GM18511 (cell line): ENCODE results near the gene WFDC9.
"Not testable (repeated sequence)": the region's sequence is repeated elsewhere in the genome, so short reads cannot be mapped to it uniquely, and the experiment has no call there.

Experiments
- ATAC-seq: cut with Tn5 transposase; IDR thresholded peaks from one replicate; pipeline ENCODE4 v1.9.1; 2021; ENCODE audit warnings: mild to moderate bottlenecking, moderate library complexity; ENCODE audit not compliant: unreplicated experiment

Gene WFDC9

DNA sequence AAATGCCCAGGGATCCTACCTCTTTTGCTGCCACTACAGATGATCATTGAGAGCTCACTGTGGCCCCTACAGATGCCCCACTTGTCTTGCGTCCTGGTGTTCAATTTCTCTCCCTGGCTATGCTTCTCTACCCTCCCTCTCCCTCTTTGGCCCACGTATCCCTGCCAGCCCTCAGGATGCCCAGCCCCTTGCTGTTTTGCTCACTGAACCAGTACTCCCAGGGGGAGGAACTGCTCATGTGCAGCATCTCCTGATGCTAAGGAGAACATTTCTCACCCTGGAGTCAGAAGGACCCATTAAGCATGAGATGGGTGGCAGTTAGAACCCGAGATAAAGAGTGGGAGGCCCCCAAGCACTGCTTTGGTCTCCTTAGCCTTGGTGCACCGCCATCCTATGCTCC is at the start of gene WFDC9:
TSS of gene WFDC9 (minus strand) at position 101 of the 400 bp plus-strand sequence. CDS start 21,103 bp downstream, outside the sequence.
- ATAC-seq, result no peak

DNA sequence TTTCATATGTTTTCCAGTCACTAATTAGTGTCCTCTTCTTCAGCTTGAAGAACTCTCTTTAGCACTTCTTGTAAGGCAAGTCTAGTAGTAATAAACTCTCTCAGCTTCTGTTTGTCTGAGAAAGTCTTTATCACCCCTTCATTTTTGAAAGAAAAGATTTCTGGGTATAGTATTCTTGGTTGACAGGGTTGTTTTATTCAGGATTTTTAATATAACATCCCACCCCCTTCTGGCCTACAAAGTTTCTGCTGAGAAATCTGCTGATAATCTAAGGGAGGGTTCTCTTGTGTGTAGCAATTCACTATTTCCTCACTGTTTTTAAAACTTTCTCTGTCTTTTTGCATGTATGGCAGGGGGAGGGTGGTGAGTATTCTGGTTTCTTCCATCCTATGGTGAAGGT is 48.6 kb upstream of the WFDC9 start:
- ATAC-seq, result no peak

DNA sequence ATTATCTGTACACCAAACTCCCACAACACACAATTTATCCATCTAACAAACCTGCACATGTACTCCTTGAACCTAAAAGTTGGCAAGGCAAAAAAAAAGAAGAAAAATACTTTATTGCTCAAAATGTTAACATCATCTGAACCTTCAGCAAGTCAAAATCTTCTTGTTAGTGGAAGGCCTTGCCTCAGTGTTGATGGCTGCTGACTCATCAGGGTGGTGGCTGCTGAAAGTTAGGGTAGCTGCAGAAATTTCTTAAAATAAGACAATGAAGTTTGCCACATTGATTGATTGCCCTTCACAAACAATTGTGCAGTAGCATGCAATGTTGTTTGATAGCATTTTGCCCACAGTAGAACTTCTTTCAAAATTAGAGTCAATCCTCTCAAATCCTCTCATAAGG is 41.7 kb upstream of the WFDC9 start:
- ATAC-seq, result no peak

DNA sequence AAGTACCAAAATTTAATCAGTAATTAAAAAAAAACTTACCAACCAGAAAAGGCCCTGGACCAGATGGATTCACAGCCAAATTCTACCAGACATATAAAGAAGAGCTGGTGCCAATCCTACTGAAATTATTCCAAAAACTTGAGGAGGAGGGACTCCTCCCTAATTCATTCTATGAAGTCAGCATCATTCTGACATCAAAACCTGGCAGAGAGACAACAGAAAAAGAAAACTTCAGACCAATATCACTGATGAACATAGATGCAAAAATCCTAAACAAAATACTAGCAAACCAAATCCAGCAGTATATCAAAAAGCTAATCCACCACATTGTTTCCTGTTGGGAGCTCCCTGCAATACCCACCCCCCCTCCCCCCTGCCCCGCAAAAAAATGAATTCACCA is 39.1 kb upstream of the WFDC9 start, which contains the start of gene WFDC11:
TSS of gene WFDC11 (minus strand) at position 101 of the 400 bp plus-strand sequence. CDS start 19,639 bp downstream, outside the sequence.
- ATAC-seq, result no peak

DNA sequence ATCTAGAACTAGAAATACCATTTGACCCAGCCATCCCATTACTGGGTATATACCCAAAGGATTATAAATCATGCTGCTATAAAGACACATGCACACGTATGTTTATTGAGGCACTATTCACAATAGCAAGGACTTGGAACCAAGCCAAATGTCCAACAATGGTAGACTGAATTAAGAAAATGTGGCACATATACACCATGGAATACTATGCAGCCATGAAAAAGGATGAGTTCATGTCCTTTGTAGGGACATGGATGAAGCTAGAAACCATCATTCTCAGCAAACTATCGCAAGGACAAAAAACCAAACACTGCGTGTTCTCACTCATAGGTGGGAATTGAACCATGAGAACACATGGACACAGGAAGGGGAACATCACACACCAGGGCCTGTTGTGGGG is 26.0 kb upstream of the WFDC9 start:
- ATAC-seq, result not testable (repeated sequence)

DNA sequence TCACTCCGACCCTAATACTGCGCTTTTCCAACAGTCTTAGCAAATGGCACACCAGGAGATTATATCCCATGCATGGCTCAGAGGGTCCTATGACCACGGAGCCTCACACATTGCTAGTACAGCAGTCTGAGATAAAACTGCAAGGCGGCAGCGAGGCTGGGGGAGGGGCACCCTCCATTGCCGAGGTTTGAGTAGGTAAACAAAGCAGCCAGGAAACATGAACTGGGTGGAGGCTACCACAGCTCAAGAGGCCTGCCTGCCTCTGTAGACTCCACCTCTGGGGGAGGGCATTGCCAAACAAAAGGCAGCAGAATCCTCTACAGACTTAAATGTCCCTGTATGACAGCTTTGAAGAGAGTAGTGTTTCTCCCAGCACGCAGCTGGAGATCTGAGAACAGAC is 20.6 kb upstream of the WFDC9 start:
- ATAC-seq, result not testable (repeated sequence)

DNA sequence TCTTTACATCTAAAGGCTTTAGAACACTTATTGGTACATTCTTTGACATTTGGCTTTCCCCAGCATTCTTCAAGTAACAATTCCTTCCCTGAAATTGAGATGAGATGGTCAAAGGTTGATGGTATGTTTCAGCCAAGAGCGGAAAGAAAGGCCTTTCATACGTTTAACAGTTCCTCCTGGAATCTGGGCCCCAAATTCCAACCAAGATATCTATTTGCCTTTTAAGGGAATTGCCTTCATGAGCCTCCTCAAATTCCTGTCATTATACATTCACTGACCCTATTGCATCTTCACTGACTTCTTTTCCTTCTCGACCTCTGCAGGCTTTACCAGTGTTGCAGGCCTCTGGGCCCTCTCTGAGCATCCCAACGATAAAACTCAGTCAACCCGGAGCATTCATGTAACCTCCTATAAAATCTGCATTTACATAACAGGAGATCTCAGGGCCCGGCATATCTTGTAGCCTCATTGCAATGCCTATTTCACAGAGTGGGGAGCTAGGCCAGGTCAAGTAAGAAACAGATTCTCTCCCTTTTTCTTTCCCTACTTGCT is 18.3 kb upstream of the WFDC9 start:
- ATAC-seq, result no peak

DNA sequence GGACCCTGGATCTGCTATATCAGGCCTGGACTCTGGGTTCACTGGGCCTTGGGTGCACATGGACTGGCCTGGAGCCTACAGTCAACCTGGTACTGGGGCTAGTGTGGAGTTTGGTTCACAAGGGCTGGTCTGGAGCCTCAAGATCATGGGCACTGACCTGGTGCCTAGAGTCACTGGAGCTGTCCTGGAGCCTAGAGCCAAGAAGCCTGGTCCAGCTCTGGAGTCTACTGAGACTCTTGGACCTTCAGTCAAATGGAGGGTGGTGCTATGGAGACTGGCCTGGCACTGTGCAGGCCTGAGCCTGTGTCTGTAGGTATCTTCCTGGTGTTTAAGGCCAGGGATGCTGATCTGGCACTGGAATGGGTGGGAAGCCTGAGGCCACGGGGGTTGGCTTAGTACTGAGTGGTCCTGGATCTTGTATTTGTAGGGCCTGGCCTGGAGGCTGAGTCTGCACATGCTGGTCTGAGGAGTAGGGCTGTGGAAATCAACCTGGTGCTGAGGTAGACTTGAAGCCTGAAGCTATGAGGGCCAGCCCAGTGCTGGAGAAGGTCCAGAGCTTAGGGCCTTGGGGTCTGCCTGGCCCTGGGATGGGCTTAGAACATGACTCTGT is 16.5 kb upstream of the WFDC9 start:
- ATAC-seq, result no peak

DNA sequence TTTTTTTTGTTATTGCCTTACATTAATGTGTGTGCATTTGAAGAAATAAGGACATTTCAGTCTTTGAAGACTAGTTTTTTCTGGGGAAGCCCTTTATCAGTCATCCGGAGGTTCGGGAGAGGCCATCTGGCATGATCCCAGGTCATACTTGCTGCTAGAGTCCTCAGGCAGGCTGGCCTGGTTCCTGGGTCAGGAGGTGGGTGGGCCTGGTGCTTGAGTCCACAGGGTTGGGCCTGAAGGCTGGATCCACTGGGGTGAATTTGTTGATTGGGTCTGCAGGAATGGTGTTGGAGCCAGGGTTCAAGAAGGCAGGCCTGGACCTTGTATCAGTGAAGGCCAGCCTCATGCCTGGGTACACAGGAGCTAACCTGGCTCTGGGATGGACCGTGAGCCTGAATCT is 15.8 kb upstream of the WFDC9 start:
- ATAC-seq, result no peak

DNA sequence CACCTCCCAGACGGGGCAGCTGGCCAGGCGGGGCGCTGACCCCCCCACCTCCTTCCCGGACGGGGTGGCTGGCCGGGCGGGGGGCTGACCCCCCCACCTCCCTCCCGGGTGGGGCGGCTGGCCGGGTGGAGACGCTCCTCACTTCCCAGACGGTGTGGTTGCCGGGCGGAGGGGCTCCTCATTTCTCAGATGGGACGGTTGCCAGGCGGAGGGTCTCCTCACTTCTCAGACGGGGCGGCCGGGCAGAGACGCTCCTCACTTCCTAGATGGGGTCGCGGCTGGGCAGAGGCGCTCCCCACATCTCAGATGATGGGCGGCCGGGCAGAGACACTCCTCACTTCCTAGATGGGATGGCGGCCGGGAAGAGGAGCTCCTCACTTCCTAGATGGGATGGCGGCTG is 14.8 kb upstream of the WFDC9 start:
- not testable (repeated sequence) for ATAC-seq

DNA sequence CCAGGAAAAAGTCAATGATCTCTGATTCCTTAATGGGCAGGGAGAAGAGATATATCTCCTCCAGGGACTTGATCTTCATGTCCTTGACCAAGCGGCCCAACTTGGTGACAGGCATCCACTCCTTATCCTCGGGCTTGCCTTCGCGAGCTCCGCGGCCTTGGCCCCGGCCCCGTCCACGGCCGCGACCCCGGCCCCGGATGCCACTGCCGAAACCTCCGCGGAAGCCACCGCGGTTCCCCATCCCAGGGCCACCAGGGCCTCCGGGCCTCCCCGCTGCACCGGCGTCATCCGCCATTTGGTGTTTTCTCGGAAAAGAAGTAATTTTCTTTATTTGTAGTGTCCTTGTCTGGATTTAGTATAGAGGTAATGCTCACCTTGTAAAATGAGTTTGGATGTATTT is 10.0 kb upstream of the WFDC9 start:
- not testable (repeated sequence) for ATAC-seq

DNA sequence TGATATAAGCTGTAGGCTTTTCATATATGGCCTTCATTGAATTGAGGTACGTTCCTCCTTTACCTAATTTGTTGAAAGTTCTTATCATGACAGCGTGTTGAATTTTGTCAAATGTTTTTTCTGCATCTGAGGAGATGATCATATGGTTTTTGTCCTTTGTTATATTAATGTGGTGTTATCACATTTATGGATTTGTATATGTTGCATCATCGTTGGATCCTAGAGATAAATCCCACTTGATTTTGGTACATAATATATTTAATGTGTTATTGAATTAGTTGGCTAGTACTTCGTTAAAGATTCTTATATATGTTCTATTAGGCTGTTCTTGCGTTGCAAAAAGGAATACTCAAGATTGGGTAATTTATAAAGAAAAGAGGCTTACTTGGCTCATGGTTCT is 8.6 kb upstream of the WFDC9 start:
- ATAC-seq, result no peak

DNA sequence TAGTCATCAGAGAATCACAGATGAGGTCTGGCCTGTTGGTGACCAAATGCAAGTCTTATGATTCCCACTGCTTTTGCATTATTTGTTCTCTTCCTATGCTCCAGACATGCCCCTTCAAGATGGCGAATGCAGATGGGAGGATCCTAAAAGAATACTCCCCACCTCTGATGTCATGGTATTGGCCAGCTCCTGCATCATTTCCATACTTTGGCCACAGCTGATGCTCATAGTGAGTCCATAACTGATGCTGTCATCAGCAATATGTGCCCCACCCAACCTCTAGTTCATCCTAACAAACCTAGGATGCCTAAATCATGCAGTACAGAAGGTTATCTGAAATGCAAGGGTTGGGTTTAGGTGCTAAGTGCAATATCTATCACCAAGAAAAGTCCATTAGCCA is 5.4 kb upstream of the WFDC9 start:
- no peak for ATAC-seq

DNA sequence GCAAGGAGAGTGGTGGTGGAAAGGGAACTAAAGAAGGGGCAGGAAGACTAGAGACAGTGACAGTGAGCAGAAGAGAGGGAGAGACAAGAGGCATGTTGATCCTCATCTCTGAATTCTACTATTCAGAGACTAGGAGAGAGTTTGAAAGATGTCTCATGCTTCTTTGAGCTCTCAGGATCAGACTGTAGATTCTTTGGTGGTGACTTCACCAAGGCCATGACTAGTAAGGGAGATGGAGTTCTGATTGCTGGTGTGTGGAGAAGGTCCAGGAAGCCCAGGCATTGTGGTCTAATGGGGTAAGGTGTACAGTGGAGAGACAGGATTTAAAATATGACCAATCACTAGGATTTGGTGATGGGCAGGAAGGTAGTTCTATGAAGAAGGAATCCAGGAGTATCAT is 713 bp downstream of the WFDC9 start:
- ATAC-seq, result no peak

DNA sequence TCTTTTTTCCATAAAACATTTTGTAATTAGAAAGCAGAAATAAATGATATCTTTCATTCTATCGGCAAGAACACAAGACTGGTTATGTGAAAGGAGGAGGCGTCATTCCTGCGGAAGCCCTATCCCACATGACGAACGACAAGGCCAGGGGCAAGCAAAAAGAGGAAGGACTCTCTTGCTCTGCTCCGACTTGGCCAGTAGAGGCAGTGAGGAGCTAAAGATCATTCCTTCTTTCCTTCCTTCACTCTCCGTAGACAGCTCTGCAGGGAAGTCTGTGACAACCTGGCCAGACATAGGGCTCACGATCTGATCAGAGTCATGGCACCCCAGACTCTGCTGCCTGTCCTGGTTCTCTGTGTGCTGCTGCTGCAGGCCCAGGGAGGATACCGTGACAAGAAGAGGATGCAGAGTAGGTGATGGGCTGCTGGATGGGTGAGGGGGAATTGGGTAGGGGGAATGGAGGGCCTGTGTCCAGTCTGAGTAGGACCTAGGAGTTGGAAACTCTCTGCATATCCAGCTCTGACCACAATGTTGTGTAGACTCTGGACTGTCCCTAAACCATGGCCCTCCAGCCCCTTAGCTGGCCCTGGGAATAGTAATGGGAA is 1.5 kb downstream of the WFDC9 start, which contains the start of gene WFDC10A:
TSS of gene WFDC10A (plus strand) at position 244 of the 605 bp plus-strand sequence. CDS start at position 319, 75 bp downstream.
- ATAC-seq, result no peak

DNA sequence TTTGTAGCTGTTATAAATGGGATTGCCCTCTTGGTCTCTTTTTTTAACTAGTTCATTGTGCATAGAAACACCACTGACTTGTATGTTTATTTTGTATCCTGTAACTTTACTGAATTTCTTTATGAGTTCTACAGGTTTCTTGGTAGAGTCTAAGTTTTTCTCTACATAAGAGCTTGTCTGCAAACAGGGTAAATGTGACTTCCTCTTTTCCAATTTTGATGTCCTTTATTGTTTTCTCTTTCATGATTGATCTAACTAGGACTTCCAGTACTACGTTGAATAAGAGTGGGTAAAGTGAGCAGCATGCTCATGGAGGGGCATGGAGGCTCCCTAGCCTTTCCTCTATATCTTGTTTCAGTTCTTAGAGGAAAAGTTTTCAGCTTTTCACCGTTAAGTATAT is 4.5 kb downstream of the WFDC9 start:
- no peak for ATAC-seq

DNA sequence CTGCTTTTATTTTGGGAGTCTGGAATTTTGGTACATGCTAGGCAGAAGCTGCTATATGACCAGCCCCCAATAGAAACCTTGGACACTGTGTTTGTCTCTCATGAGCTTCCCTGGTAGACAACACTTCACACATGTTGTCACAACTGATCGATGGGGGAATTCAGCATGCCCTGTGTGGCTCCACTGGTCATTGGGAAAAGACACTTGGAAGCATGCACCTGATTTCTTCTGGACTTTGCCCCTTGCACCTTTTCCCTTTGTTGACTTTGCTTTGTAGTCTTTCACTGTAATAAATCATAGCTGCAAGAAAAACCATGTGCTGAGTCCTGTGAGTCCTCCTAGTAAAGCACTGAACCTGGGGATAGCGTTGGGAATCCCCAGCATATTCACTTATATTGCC is 9.5 kb downstream of the WFDC9 start:
- ATAC-seq, result no peak

DNA sequence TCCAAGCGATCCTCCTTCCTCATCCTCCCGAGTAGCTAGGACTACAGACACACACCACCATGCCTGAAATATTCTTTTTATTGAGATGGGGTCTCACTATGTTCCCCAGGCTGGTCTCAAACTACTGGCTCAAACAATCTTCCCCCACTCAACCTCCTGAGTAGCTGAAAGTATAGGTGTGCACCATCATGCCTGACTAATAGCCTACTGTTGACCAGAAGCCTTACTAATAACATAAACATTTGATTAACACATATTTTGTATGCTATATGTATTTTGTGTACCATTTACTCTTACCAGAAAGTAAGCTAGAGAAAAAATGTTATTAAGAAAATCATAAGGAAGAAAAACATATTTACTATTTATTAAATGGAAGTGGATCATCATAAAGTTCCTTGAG is 13.5 kb downstream of the WFDC9 start:
- ATAC-seq, result no peak

DNA sequence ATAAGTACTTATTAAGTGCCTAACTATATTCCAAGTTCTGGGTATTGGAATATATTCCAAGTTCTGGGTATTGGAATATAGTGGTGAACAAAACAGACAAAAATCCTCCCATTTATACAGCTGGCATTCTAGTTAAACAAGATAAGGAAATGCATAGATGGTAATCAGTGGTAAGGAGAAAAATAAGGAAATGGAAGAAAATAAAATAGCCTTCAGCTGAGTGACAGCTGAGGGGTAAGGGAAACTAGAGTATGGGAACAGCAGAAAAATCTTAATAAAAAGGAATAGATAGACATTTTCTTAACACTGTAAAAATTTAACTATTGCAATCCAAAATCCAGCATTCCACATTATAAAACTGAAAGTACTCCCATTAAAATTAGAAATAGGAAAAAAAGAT is 18.8 kb downstream of the WFDC9 start:
- ATAC-seq, result no peak

DNA sequence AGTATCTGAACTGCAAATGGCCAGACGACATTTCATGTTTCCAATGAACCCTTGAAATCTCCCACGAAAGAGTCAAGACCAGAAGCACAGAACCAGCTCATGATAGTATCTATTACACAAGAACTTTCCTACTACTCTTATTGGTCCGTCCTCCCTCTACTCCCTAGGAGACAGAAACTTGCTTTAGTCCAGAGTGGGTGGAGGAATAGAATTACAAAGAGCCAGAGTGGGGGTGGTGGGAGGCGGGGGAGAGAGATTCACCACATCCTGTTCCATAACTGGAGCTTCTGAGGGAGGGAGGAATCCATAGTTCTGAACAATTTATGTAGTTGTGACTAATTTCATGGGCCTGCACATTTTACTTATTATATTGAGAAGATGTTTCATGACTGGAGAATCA is 20.0 kb downstream of the WFDC9 start:
- no peak for ATAC-seq

DNA sequence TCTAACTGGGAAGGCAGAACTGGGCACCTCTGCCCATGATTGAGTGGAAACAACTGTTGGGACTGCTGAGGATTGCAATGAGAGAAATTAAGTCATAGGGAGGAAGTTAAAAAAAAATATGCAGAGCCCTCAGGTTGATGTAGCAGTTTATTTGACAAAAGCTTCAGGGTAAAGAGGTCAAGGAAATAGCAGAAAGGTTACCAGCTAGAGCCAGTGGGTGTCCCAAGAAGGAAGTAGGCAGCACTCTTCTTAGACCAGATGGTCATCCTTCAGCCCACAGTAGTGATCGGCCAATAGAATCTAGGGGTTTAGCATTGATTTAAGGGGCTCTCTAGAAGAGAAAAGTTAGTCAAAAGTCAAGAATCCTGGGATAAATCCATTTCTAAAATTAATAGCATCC is 23.3 kb downstream of the WFDC9 start:
- no peak for ATAC-seq

DNA sequence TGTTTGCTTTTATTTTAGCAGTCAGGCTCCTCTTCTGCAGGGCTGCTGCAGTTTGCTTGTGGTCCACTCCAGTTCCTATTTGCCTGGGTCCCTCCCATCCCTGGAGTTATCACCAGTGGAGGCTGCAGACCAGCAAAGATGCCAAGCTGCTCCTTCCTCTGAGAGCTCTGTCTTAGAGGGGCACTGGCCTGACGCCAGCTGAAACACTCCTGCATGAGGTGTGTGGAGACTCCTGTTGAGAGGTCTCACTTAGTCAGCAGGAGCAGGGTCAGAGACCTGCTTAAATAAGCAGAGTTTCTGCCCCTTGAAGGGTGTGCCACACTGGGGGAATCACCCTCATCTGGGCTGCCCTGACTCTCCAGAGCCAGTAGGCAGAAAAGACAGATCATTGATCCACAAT is 35.8 kb downstream of the WFDC9 start:
- no peak for ATAC-seq
